Measurements from ENCODE around the gene PKP4. TPM values are rescaled to one million over a fixed set of nuclear protein-coding genes. Genes with fewer than 3 reads are reported as not detected.
"Not testable (repeated sequence)": the region's sequence is repeated elsewhere in the genome, so short reads cannot be mapped to it uniquely, and the experiment has no call there.

PKP4 gene
- polyA plus RNA-seq, 4 donors, result 146 to 181 (median 163) TPM

DNA sequence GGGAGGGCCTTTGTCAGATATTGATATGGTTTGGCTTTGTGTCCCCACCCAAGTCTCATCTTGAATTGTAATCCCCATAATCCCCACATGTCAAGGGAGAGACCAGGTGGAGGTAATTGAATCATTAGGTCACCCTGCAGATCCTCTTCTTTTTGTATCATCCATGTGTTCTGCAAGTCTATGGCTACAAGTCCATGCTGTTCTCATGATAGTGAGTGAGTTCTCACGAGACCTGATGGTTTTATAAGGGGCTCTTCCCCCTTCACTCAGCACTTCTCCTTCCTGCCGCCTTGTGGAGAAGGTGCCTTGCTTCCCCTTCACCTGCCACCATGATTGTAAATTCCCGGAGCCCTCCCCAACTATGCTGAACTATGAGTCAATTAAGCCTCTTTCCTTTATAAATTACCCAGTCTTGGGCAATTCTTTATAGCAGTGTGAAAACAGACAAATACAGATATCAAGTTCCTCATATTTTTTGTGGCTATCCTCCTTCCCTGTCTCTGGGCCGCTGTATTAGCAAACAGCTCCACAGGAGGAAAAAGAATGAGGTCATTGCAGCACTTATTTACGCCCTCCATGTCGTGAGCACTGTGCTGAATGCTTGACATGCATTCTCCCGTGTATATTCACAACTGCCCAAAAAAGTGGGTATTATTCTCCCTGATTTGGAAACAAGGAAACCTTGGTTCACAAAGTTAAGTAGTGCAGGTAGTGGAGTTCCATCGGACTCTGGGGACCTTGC is 248.1 kb downstream of the PKP4 start:
- not testable (repeated sequence) for DNase-seq (ENCODE audit: low read depth in 4 of 4, low spot score in 3 of 4)

DNA sequence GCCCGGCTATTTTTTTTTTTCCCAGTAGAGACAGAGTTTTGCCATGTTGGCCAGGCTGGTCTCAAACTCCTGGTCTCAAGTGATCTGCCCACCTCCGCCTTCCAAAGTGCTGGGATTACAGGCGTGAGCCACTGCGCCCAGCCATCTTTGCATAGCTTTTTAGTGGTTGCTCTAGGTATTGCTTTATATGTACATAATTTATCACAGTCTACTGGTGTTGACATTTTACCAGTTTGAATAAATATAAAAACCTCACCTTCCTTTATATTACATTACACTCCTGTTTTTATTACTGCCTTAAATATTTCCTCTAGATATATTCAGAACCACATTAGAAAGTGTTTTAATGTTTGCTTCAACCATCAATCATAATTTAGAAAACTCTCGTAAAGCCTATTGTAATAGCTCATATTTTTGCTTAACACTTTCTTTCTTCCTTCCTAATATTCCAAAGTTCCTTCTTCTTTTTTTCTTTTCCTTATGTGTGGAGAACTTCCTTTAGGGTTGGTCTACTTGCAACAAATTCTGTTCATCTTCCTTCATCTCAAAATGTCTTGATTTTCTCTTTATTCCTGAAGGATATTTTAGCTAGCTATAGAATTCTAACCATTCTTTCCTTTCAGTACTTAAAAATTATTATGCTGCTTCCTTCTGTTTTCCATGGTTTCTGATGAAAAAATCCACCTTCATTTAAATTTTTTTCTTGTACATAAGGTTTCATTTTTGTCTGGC is 256.2 kb downstream of the PKP4 start:
- DNase-seq (ENCODE audit: low read depth in 4 of 4, low spot score in 3 of 4), result no peak

- no peak for DNase-seq (ENCODE audit: low read depth in 4 of 4, low spot score in 3 of 4)
Measured at GRCh38 chr2:158713523-158714138, 256.9 kb downstream of the PKP4 start.

DNA sequence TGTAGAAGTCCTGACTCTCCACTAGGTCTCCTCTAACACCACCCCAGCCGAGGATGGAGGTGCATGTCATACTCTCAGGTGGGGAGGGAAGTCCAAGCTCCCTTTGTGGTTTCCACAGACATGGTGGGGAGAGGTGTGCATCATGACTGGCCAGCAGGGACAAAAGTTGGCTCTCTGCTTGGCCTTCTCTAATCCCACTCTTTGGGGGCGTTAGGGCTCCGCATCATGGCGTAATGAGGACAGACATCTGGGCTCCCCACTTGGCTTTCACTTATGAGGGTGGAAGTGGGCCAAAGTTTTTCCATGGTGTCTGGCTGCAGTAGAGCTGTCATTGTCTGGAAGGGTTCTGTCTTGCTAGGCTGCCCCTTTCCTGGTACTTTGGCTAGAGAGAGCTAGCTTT is 257.7 kb downstream of the PKP4 start:
- DNase-seq (ENCODE audit: low read depth in 4 of 4, low spot score in 3 of 4), result no peak

DNA sequence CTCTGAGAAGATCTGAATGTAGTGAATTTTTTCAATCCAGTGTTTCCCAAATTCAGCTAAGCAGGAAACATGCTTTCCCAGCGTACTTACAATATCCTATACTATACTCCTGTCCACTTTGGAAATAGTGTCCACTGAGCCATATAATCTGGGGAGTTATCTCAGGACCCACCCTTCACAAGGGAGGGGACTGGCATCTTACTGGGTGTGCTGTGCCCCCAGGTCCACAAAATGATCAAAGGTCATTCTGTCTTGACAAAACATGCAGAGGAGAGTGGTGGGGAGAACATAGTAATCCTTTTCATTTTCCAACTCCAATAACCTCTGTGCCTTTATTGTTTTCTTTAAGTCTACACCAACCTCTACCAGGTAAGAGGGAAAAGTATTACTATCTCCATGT is 258.6 kb downstream of the PKP4 start:
- no peak for DNase-seq (ENCODE audit: low read depth in 4 of 4, low spot score in 3 of 4)

GRCh38 chr2:158716121-158716791 is 259.5 kb downstream of the PKP4 start:
- DNase-seq (ENCODE audit: low read depth in 4 of 4, low spot score in 3 of 4), result no peak

DNA sequence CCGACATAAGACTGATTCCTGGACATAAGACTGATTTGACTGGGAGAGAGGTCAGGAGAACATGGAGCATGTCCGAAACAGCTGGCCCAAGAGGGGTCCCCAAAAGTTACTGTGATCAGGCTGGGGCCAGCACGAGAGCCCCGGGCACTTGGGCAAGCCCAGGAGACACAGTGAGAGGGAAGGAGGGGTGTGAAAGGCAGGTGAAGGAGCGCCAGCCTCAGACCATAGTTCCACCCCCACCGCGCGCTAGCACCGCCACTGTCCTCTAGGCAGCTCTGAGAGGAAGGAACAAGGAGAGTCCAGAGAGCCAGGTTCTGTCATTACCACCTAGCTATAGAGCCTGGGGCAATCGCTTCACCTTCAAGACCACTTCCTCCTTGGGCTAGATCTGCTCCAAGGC is 260.2 kb downstream of the PKP4 start:
- DNase-seq (ENCODE audit: low read depth in 4 of 4, low spot score in 3 of 4), result no peak

- DNase-seq (ENCODE audit: low read depth in 4 of 4, low spot score in 3 of 4), result no peak
Measured at GRCh38 chr2:158717366-158718195, 260.8 kb downstream of the PKP4 start.

DNA sequence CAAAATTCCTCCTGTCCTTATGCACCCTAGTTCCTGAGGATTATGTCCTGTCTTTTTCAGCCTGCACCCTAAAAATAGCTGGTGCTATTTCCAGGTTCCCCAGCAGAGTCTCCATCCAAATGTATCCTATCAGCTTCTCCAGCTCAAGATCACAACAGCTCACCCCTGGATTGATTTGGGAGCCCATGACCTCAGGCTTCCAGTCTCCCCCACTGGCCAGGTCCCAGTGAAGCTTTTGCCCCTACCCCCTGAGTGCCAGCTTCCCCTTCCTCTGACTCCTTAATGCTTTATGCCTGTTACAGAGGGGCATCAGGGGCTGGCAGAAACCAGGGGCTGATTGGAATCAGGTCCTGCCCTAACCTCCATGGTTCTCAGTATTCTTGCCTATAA is 261.4 kb downstream of the PKP4 start:
- no peak for DNase-seq (ENCODE audit: low read depth in 4 of 4, low spot score in 3 of 4)

DNA sequence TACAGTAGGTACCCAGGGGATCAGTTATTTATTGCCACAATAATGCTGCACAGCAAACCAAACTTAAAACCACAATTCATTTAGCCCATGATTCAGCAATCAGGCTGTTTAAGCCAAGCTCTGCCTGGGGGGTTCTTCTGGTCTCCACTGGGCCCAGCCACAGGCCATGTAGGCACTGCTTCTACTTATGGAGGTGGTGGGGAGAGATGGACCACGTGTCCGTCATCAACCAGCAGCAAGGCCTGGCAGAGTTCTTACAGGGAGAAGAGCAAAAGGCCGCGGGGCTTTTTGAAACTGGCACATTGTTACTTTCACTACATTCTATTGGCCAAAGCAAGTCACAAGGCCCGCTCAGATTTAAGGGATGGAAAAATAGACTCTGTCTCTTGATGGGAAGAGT is 262.1 kb downstream of the PKP4 start:
- no peak for DNase-seq (ENCODE audit: low read depth in 4 of 4, low spot score in 3 of 4)

DNA sequence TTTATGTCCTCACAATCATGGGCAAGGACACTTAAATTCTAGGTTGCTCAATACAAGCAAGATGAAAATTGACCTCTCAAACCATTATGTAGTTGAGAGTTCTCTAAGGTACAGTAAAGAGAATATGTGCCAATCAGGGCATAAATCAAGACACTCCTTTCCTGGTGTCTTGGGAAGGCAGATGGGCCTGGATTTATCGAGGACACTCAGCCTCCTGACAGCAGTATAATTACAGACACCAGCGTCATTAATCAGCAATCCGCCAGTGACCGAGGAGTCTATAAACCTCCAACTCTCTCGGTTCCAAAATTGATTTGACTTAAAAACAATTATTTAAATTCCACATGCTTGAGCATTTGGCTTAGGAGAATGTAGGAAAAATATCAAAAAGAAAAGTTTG is 262.7 kb downstream of the PKP4 start:
- DNase-seq (ENCODE audit: low read depth in 4 of 4, low spot score in 3 of 4), result no peak

DNA sequence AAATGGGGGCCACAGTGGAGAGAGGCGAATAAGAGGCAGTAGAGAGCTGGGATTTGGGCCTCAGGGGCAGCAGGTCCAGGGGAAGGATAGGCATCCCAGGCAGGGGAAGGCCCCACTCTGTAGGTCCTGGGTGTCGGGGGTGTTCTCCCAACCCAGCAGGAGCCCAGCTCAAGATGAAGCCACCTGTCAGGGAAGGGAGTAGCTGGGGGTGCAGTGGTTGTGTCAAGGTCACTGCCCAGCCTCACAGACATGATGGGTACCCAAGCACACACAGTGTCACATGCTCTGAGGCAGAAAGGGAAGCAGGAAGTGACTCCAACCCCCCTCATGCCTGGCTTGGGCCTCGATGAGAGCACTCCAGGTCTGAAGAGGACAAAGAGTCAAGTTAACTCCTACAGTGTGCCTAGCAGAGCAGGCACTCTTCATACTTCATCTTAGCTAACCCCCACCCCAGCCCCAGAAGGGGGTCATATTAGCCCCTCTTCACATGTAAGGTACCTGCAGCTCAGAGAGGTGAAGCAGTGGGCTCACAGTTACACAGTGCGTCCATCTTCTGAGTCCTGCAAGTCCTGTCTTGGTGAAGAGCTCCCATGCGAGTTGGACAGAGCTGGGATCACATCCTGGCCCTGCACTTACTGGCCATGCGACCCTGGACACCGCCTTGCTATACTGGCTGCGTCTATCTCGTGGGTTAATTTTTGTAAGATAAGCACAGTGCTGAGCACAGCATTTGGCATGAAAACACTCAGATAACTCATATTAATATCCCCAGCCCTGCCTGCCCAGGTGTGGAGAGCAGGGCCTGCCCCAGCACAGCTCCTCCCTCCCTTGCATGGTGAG is 265.7 kb downstream of the PKP4 start:
- DNase-seq (ENCODE audit: low read depth in 4 of 4, low spot score in 3 of 4), result no peak

GRCh38 chr2:158723181-158723838 is 266.6 kb downstream of the PKP4 start:
- DNase-seq (ENCODE audit: low read depth in 4 of 4, low spot score in 3 of 4), result no peak

- no peak for DNase-seq (ENCODE audit: low read depth in 4 of 4, low spot score in 3 of 4)
Measured at GRCh38 chr2:158723921-158724802, 267.4 kb downstream of the PKP4 start.

DNA sequence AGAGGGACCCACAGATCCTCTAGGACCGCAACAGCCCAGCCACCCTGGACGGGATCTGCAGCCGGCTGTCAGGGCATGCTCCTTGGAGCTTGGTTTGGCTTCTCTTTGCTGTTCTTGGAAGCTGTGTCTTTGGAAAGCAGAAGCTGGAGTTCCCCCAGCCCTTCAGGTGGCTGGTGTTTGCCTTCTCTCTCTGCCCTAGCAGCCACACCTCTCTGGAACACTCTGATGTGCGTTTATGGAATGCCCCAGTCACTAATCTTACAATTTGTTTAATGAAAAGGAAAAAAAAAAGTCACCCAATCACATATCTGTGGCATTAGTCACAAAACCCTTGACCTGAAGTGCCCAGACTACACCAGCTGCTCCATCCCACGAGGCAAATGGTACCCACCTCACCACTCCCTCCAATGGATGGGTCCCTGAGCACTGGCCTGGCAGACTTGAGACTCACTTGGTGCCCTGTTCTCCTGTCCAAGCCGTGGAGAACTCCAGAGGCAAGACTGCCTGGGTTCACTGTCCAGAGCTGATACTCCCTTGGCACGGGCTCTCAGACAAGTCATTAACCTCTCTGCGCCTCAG is 268.1 kb downstream of the PKP4 start:
- no peak for DNase-seq (ENCODE audit: low read depth in 4 of 4, low spot score in 3 of 4)

- no peak for DNase-seq (ENCODE audit: low read depth in 4 of 4, low spot score in 3 of 4)
Measured at GRCh38 chr2:158725441-158725891, 268.7 kb downstream of the PKP4 start.

DNA sequence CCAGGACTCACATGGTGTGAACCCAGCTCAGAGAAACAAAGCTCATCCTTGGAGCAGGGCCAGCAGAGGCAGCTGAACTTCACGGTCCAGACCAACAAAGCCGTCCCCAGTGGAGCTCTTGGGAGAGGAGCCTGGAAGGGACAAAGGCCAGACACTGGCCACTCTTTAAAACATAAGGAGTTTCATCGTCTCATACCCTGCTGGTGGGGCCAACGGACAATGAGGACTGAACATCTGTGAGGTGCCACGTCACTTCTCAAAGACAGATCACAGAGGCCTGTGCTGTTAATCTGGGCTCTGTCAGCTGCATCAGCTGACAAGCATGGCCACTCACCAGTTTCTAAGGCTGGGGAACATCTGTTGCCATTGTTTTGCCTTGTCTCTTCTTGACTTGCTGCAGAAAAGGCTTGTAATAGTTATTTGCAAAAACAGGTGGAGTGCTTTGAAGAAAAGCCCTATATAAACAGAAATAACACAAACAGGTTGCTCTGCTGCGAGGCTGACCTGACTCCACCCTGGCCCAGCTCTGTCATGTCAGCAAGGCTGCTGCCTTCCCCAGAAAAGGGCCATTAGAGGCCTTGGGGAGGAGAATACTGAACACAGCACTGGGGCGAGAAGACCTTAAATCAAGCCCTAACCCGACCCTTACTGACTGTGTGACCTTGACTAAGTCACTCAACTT is 270.3 kb downstream of the PKP4 start:
- no peak for DNase-seq (ENCODE audit: low read depth in 4 of 4, low spot score in 3 of 4)

All from right renal pelvis (tissue), 4 donors.